ENCODE measurements around the gene RINL. TPM values are rescaled to one million over a fixed set of nuclear protein-coding genes. Genes with fewer than 3 reads are reported as not detected.
"Not testable (repeated sequence)": the region's sequence is repeated elsewhere in the genome, so short reads cannot be mapped to it uniquely, and the experiment has no call there.

The RINL gene
- total RNA-seq, 1 donor = 1.3 TPM

- H3K4me3 ChIP-seq (ENCODE audit: low read depth, low read length) = peak overlapping the region; percentile 70
- TF ChIP-seq, protein P1, sequence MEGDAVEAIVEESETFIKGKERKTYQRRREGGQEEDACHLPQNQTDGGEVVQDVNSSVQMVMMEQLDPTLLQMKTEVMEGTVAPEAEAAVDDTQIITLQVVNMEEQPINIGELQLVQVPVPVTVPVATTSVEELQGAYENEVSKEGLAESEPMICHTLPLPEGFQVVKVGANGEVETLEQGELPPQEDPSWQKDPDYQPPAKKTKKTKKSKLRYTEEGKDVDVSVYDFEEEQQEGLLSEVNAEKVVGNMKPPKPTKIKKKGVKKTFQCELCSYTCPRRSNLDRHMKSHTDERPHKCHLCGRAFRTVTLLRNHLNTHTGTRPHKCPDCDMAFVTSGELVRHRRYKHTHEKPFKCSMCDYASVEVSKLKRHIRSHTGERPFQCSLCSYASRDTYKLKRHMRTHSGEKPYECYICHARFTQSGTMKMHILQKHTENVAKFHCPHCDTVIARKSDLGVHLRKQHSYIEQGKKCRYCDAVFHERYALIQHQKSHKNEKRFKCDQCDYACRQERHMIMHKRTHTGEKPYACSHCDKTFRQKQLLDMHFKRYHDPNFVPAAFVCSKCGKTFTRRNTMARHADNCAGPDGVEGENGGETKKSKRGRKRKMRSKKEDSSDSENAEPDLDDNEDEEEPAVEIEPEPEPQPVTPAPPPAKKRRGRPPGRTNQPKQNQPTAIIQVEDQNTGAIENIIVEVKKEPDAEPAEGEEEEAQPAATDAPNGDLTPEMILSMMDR (IDR thresholded peaks at IDR 0.05; ENCODE audit: insufficient read depth, low read depth, low read length) = no peak
- DNase-seq (ENCODE audit: low read depth) = peak; percentile 66
Observed at GRCh38 chr19:38830039-38830733, 47.9 kb downstream of the RINL start.

DNA sequence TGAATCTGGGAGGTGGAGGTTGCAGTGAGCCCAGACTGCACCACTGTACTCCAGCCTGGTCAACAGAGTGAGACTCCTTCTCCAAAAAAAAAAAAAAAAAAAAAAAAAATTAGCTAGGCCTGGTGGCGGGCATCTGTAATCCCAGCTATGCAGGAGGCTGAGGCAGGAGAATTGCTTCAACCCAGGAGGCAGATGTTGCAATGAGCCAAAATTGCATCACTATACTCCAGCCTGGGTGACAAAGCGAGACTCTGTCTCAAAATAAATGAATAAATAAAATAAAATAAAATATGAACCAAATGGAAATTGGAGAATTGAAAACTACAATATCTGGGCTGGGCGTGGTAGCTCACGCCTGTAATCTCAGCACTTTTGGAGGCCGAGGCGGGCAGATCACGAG is 48.9 kb downstream of the RINL start:
- not testable (repeated sequence) for H3K4me3 ChIP-seq (ENCODE audit: low read depth, low read length)
- peak; percentile 79 for DNase-seq (ENCODE audit: low read depth)

- no peak for DNase-seq (ENCODE audit: low read depth)
- H3K4me3 ChIP-seq (ENCODE audit: low read depth, low read length) = no peak overlapping the region
- TF ChIP-seq, protein P1 (IDR thresholded peaks at IDR 0.05; ENCODE audit: insufficient read depth, low read depth, low read length) = no peak
Observed at GRCh38 chr19:38826856-38827551, 51.1 kb downstream of the RINL start.

DNA sequence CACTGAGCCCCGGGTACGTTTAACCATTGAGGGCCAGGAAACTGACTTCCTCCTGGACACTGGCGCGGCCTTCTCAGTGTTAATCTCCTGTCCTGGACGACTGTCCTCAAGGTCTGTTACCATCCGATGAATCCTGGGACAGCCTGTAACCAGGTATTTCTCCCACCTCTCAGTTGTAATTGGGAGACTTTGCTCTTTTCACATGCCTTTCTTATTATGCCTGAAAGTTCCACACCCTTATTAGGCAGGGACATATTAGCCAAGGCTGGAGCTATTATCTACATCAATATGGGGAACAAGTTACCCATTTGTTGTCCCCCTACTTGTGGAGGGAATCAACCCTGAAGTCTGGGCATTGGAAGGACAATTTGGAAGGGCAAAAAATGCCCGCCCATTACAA is 52.1 kb downstream of the RINL start:
- DNase-seq (ENCODE audit: low read depth); H3K4me3 ChIP-seq (ENCODE audit: low read depth, low read length): not testable (repeated sequence)

GRCh38 chr19:38821230-38821825 is 56.7 kb downstream of the RINL start:
- H3K4me3 ChIP-seq (ENCODE audit: low read depth, low read length); DNase-seq (ENCODE audit: low read depth): not testable (repeated sequence)

GRCh38 chr19:38819231-38819920 is 58.7 kb downstream of the RINL start:
- no peak overlapping the region for H3K4me3 ChIP-seq (ENCODE audit: low read depth, low read length)
- TF ChIP-seq, protein P1 (IDR thresholded peaks at IDR 0.05; ENCODE audit: insufficient read depth, low read depth, low read length) = no peak
- no peak for DNase-seq (ENCODE audit: low read depth)

Other genes starting within 250 kb of the RINL start
- gene ACTN4, start 230.6 kb downstream of the RINL start, total RNA-seq = 333 and 456 TPM in 2 replicates
- gene CAPN12, start 133.8 kb downstream of the RINL start, total RNA-seq = 0.86 TPM in 1 of 2 replicates, not detected in the other
- gene LGALS7, start 104.8 kb downstream of the RINL start, total RNA-seq = not detected in 2 replicates
- gene LGALS7B, start 89.1 kb downstream of the RINL start, total RNA-seq = not detected in 2 replicates
- gene LGALS4, start 65.3 kb downstream of the RINL start, total RNA-seq = 0.43 TPM in 1 of 2 replicates, not detected in the other
- 29.4 and 30.9 TPM in 2 replicates for gene ECH1, start 46.5 kb downstream of the RINL start, total RNA-seq
- gene HNRNPL, start 28.3 kb downstream of the RINL start, total RNA-seq = 223 and 268 TPM in 2 replicates
- gene SIRT2, start 21.3 kb upstream of the RINL start, total RNA-seq = 45.3 and 57.0 TPM in 2 replicates
- gene NFKBIB, start 21.7 kb upstream of the RINL start, total RNA-seq = 7.3 and 13.9 TPM in 2 replicates
- not detected in 2 replicates for gene CCER2, start 33.9 kb upstream of the RINL start, total RNA-seq
- 19.0 and 23.8 TPM in 2 replicates for gene SARS2, start 52.5 kb upstream of the RINL start, total RNA-seq
- gene MRPS12, start 52.7 kb upstream of the RINL start, total RNA-seq = 24.6 and 38.7 TPM in 2 replicates
- gene FBXO17, start 97.5 kb upstream of the RINL start, total RNA-seq = 19.9 and 29.0 TPM in 2 replicates
- gene FBXO27, start 154.3 kb upstream of the RINL start, total RNA-seq = 2.9 and 4.7 TPM in 2 replicates
- not detected in 2 replicates for gene ACP7, start 206.1 kb upstream of the RINL start, total RNA-seq
- gene PAK4, start 247.5 kb upstream of the RINL start, total RNA-seq = 6.8 and 9.5 TPM in 2 replicates

Data from fibroblast of villous mesenchyme (primary cell).